K562 (cell line): ENCODE measurements around the gene HYAL3. TPM values are rescaled to one million over a fixed set of nuclear protein-coding genes. Genes with fewer than 3 reads are reported as not detected.
A peak's percentile ranks its signal among the peaks of the same experiment; 100 is the strongest.

Experiments used
- CBX2 ChIP-seq: fragments of 200-600 bp; sonication (generic); IDR thresholded peaks from one replicate; pipeline ENCODE4 v1.6.1; 2012; ENCODE audit warnings: mild to moderate bottlenecking, low read length, inconsistent platforms; ENCODE audit not compliant: insufficient read depth, poor library complexity, severe bottlenecking
- CREM ChIP-seq: IDR thresholded peaks from 2 replicates; pipeline ENCODE4 v1.6.1; 2014; ENCODE audit warnings: antibody characterized with exemption, low read depth
- CTBP1 ChIP-seq: fragments of 450-650 bp; IDR thresholded peaks from 2 replicates; pipeline ENCODE4 v1.6.1; 2016; ENCODE audit warnings: borderline replicate concordance
- EP300 ChIP-seq: IDR thresholded peaks from 2 replicates; pipeline ENCODE4 v1.6.1; 2012; ENCODE audit warnings: low read length, improper control_type of control experiment
- FOXJ3 ChIP-seq: sonication (generic); formaldehyde crosslinking; IDR thresholded peaks from 2 replicates; pipeline ENCODE4 v1.4.0; 2020; ENCODE audit warnings: mild to moderate bottlenecking, missing genetic modification reagents
- GTF3C2 ChIP-seq: IDR thresholded peaks from 3 replicates; pipeline ENCODE4 v1.6.1; 2011; ENCODE audit warnings: borderline replicate concordance, mild to moderate bottlenecking, moderate library complexity; ENCODE audit not compliant: insufficient read length; ENCODE audit errors: extremely low read depth
- HDGF ChIP-seq: fragments of 450-650 bp; IDR thresholded peaks from 2 replicates; pipeline ENCODE4 v1.6.1; 2016
- HMG20B ChIP-seq: fragments of 250-450 bp; sonication (Bioruptor Pico); IDR thresholded peaks from 2 replicates; pipeline ENCODE4 v1.5.0; 2021; ENCODE audit warnings: mild to moderate bottlenecking
- HNRNPLL ChIP-seq: fragments of 200-400 bp; formaldehyde crosslinking; IDR thresholded peaks from 2 replicates; pipeline ENCODE4 v1.6.1; 2017; ENCODE audit warnings: low read length, low read depth, mild to moderate bottlenecking; ENCODE audit not compliant: poor library complexity, severe bottlenecking
- MCM2 ChIP-seq: fragments of 450-650 bp; IDR thresholded peaks from 2 replicates; pipeline ENCODE4 v1.6.1; 2017; ENCODE audit warnings: low read depth, mild to moderate bottlenecking
- NFIC ChIP-seq: fragments of 450-650 bp; IDR thresholded peaks from 2 replicates; pipeline ENCODE4 v1.6.1; 2017; ENCODE audit warnings: mild to moderate bottlenecking, inconsistent platforms
- POLR2AphosphoS2 ChIP-seq: IDR thresholded peaks from 2 replicates; pipeline ENCODE4 v1.6.1; 2012; ENCODE audit warnings: low read length, improper control_type of control experiment
- SMAD3 ChIP-seq: fragments of 450-650 bp; formaldehyde crosslinking; conservative IDR thresholded peaks from 2 replicates; pipeline ENCODE4 v1.4.0; 2020; ENCODE audit warnings: mild to moderate bottlenecking
- SUPT5H ChIP-seq: fragments of 450-650 bp; IDR thresholded peaks from 2 replicates; pipeline ENCODE4 v1.6.1; 2016
- TSHZ1 ChIP-seq: fragments of 250-450 bp; sonication (Bioruptor Pico); IDR thresholded peaks from 2 replicates; pipeline ENCODE4 v1.4.0; 2020; ENCODE audit warnings: mild to moderate bottlenecking, moderate library complexity
- U2AF1 ChIP-seq: fragments of 200-400 bp; formaldehyde crosslinking; optimal IDR thresholded peaks from 2 replicates; pipeline ENCODE3; 2017; ENCODE audit warnings: mild to moderate bottlenecking, low read depth, low read length, moderate library complexity
- ZBTB2 ChIP-seq: fragments of 450-650 bp; IDR thresholded peaks from 2 replicates; pipeline ENCODE4 v1.6.1; 2016; ENCODE audit warnings: antibody characterized with exemption
- ZC3H11A ChIP-seq: IDR thresholded peaks from 2 replicates; pipeline ENCODE4 v1.6.1; 2012; ENCODE audit warnings: low read depth, low read length, improper control_type of control experiment
- ZFX ChIP-seq: sonication (generic); formaldehyde crosslinking; IDR thresholded peaks from 2 replicates; pipeline ENCODE4 v1.8.0; 2022; ENCODE audit warnings: mild to moderate bottlenecking, missing genetic modification reagents, moderate library complexity
- ZNF197 ChIP-seq: fragments of 200-800 bp; sonication (Bioruptor generic); IDR thresholded peaks from 2 replicates; pipeline ENCODE4 v1.6.1; 2016; ENCODE audit warnings: low read depth, missing genetic modification characterization, missing compliant biosample characterization
- ZNF23 ChIP-seq: fragments of 250-450 bp; sonication (Bioruptor Pico); IDR thresholded peaks from 2 replicates; pipeline ENCODE4 v1.4.0; 2020; ENCODE audit warnings: mild to moderate bottlenecking
- ZNF282 ChIP-seq: sonication (generic); formaldehyde crosslinking; IDR thresholded peaks from 2 replicates; pipeline ENCODE4 v1.8.1; 2023; ENCODE audit warnings: missing genetic modification reagents
- ZSCAN29 ChIP-seq: fragments of 450-650 bp; IDR thresholded peaks from 2 replicates; pipeline ENCODE4 v1.6.1; 2017
- polyA plus RNA-seq, 8 experiments: library from polyadenylated mRNA; depleted of rRNA in 4 of 8; stranded (reverse) in 5 of 8; unstranded in 3 of 8; fragments of >200 nt; fragmentation: Nextera tagmentation in 2 of 8; fragmentation: Illumina TruSeq in 1 of 8; extraction: Ambion mirVana in 2 of 8; extraction: Trizol in 1 of 8; gene quantifications; 2 replicates each; pipeline versions ENCODE4 v1.2.1 to v1.2.3, GENCODE V29; 2011 to 2014; ENCODE audit warnings: inconsistent platforms in 1 of 8, missing spikeins in 1 of 8
- total RNA-seq, 7 experiments: library from RNA; depleted of rRNA in 6 of 7; stranded (reverse); fragments of >200 nt in 6 of 7; fragmentation: Illumina TruSeq in 2 of 7; extraction: Trizol in 2 of 7; gene quantifications; 2 replicates each; pipeline versions ENCODE4 v1.2.1 to v1.2.3, GENCODE V29; 2011 to 2021; ENCODE audit warnings: low replicate concordance in 1 of 7

Gene HYAL3
- total and polyA plus RNA-seq, 9 of the 15 experiments (the other 6 are each of a cell fraction or from before 2014, with no cell fraction given), result 0.38 to 9.1 (median 6.8) TPM

- TF ChIP-seq HNRNPLL (peak; percentile 55), ZC3H11A (no peak), GTF3C2 (no peak), HDGF (no peak), ZNF23 (CRISPR knock-in tag) (no peak), ZSCAN29 (no peak), NFIC (no peak), MCM2 (no peak), SUPT5H (peak; percentile 76), ZNF197 (0 out of 2 replicates have a peak, but pooled peaks have one; percentile 17), ZFX (CRISPR knock-in tag) (no peak), ZBTB2 (0 out of 2 replicates have a peak, but pooled peaks have one; percentile 74), CREM (peak; percentile 84), U2AF1 (no peak), ZNF282 (CRISPR knock-in tag) (0 out of 2 replicates have a peak, but pooled peaks have one; percentile 56), CBX2 (no peak), EP300 (peak; percentile 17; the same call in 1 of the 2 replicates), CTBP1 (peak; percentile 84), FOXJ3 (CRISPR knock-in tag) (no peak), TSHZ1 (no peak), SMAD3 (CRISPR knock-in tag) (no peak), HMG20B (CRISPR knock-in tag) (no peak), POLR2AphosphoS2 (peak; percentile 70; the same call in 1 of the 2 replicates)
Measured at GRCh38 chr3:50337175-50337861, 38.1 kb upstream of the HYAL3 start (continued).
